Epithelial cell of alveolus of lung (primary cell): ENCODE data around the gene RABGEF1. TPM values are rescaled to one million over a fixed set of nuclear protein-coding genes. Genes with fewer than 3 reads are reported as not detected.

Experiments used
- total RNA-seq: library from RNA; depleted of rRNA; stranded (reverse); fragments of >200 nt; gene quantifications from 2 replicates; pipeline ENCODE4 v1.2.1, GENCODE V29; 2015

RABGEF1 gene
- total RNA-seq = 19.1 and 23.7 TPM in 2 replicates

GRCh38 chr7:66740302-66740979 lies at the start of gene RABGEF1:
Gene RABGEF1, plus strand, starts transcription at chr7:66740733. Its CDS starts 31,167 bp downstream, at chr7:66771900.

Other genes with a start within 250 kb of the RABGEF1 start
- 10.5 and 19.0 TPM in 2 replicates for gene KCTD7, start 111.9 kb upstream of the RABGEF1 start, total RNA-seq
- gene TMEM248, start 180.5 kb downstream of the RABGEF1 start, total RNA-seq = 87.3 and 91.9 TPM in 2 replicates